T-helper 2 cell treated with Interferon-gamma antibody and Interleukin-4, amounts not matched to agents 5 μg/mL and 100 μg/mL, for 36 hours (primary cell): ENCODE results near the gene NPRL2.

Experiments used
- DNase-seq: peaks from one replicate; pipeline ENCODE4 v3.0.0; 2021; ENCODE audit warnings: low spot score
- H3K27ac Mint-ChIP-seq: one replicate; pipeline ENCODE4 v1.8.0; 2021; ENCODE audit warnings: mild to moderate bottlenecking, mixed read lengths
- H3K27me3 Mint-ChIP-seq: one replicate; pipeline ENCODE4 v1.8.0; 2021; ENCODE audit warnings: low read depth, mixed read lengths
- H3K36me3 Mint-ChIP-seq: one replicate; pipeline ENCODE4 v1.8.0; 2021; ENCODE audit warnings: low read depth, mixed read lengths
- H3K4me1 Mint-ChIP-seq: one replicate; pipeline ENCODE4 v1.8.0; 2021; ENCODE audit warnings: low read depth, mixed read lengths
- H3K4me3 Mint-ChIP-seq: one replicate; pipeline ENCODE4 v1.8.0; 2022; ENCODE audit warnings: mild to moderate bottlenecking, moderate library complexity, mixed read lengths
- H3K9me3 Mint-ChIP-seq: one replicate; pipeline ENCODE4 v1.8.0; 2021; ENCODE audit warnings: mixed read lengths

The NPRL2 gene

GRCh38 chr3:50336452-50337174 is 14.0 kb downstream of the NPRL2 start:
- H3K36me3 Mint-ChIP-seq, result peaks cover 74% of the 10 kb centered on the region
- no peaks in the 10 kb centered on the region for H3K27me3 Mint-ChIP-seq
- peak overlapping the region; percentile 96 for H3K4me3 Mint-ChIP-seq
- peak overlapping the region; percentile 97 for H3K27ac Mint-ChIP-seq
- H3K4me1 Mint-ChIP-seq, result peaks cover 42% of the 10 kb centered on the region
- H3K9me3 Mint-ChIP-seq, result no peaks in the 10 kb centered on the region
- DNase-seq, result no peak

GRCh38 chr3:50334339-50335075 is 16.1 kb downstream of the NPRL2 start:
- Mint-ChIP-seq H3K4me1 (peaks cover 34% of the 10 kb centered on the region), H3K27me3 (no peaks in the 10 kb centered on the region), H3K9me3 (no peaks in the 10 kb centered on the region), H3K36me3 (peaks cover 84% of the 10 kb centered on the region), H3K4me3 (peak overlapping the region; percentile 68), H3K27ac (peak overlapping the region; percentile 85)
- no peak for DNase-seq

- Mint-ChIP-seq H3K4me1 (peaks cover 31% of the 10 kb centered on the region), H3K9me3 (no peaks in the 10 kb centered on the region), H3K27me3 (no peaks in the 10 kb centered on the region), H3K36me3 (peaks cover 79% of the 10 kb centered on the region), H3K27ac (peak overlapping the region; percentile 85), H3K4me3 (peak overlapping the region; percentile 68)
- no peak for DNase-seq
These were observed 16.7 kb downstream of the NPRL2 start for GRCh38 chr3:50333744-50334328.

GRCh38 chr3:50331364-50331907 is 19.1 kb downstream of the NPRL2 start:
- peaks cover 36% of the 10 kb centered on the region for H3K4me1 Mint-ChIP-seq
- no peak for DNase-seq
- H3K27ac Mint-ChIP-seq, result no peak overlapping the region
- no peaks in the 10 kb centered on the region for H3K9me3 Mint-ChIP-seq
- H3K36me3 Mint-ChIP-seq, result peaks cover 64% of the 10 kb centered on the region
- H3K4me3 Mint-ChIP-seq, result no peak overlapping the region
- H3K27me3 Mint-ChIP-seq, result no peaks in the 10 kb centered on the region

- no peak overlapping the region for H3K27ac Mint-ChIP-seq
- H3K4me1 Mint-ChIP-seq, result peaks cover 28% of the 10 kb centered on the region
- peaks cover 53% of the 10 kb centered on the region for H3K36me3 Mint-ChIP-seq
- no peak overlapping the region for H3K4me3 Mint-ChIP-seq
- no peaks in the 10 kb centered on the region for H3K9me3 Mint-ChIP-seq
- no peaks in the 10 kb centered on the region for H3K27me3 Mint-ChIP-seq
- DNase-seq, result no peak
These were observed 20.2 kb downstream of the NPRL2 start for GRCh38 chr3:50330330-50330729.

- H3K9me3 Mint-ChIP-seq, result no peaks in the 10 kb centered on the region
- H3K27me3 Mint-ChIP-seq, result no peaks in the 10 kb centered on the region
- peak within 1 kb of the TSS; percentile 89 for H3K27ac Mint-ChIP-seq
- H3K36me3 Mint-ChIP-seq, result peaks cover 36% of the 10 kb centered on the region
- peak within 1 kb of the TSS; percentile 90 for H3K4me3 Mint-ChIP-seq
- DNase-seq, result peak; percentile 95
- H3K4me1 Mint-ChIP-seq, result peaks cover 12% of the 10 kb centered on the region
These were observed 22.5 kb downstream of the NPRL2 start, which contains the start of gene TUSC2 for GRCh38 chr3:50327943-50328691. TSS of gene TUSC2 (minus strand) at chr3:50328223. CDS start at chr3:50328099, 124 bp downstream.

- Mint-ChIP-seq H3K27ac (peak overlapping the region; percentile 69), H3K4me3 (peak overlapping the region; percentile 90), H3K9me3 (no peaks in the 10 kb centered on the region), H3K4me1 (peaks cover 12% of the 10 kb centered on the region), H3K27me3 (no peaks in the 10 kb centered on the region), H3K36me3 (peaks cover 29% of the 10 kb centered on the region)
- DNase-seq, result no peak
These were observed 23.4 kb downstream of the NPRL2 start for GRCh38 chr3:50327129-50327528.

- H3K36me3 Mint-ChIP-seq, result peaks cover 21% of the 10 kb centered on the region
- H3K4me3 Mint-ChIP-seq, result no peak overlapping the region
These were observed 24.4 kb downstream of the NPRL2 start for GRCh38 chr3:50326182-50326541.

GRCh38 chr3:50325497-50326181 is 24.9 kb downstream of the NPRL2 start:
- peaks cover 16% of the 10 kb centered on the region for H3K36me3 Mint-ChIP-seq
- no peak overlapping the region for H3K27ac Mint-ChIP-seq
- DNase-seq, result no peak
- no peaks in the 10 kb centered on the region for H3K27me3 Mint-ChIP-seq
- H3K9me3 Mint-ChIP-seq, result no peaks in the 10 kb centered on the region
- H3K4me3 Mint-ChIP-seq, result peak overlapping the region; percentile 18
- H3K4me1 Mint-ChIP-seq, result peaks cover 13% of the 10 kb centered on the region

More at GRCh38 chr3:50326182-50326541, 24.4 kb downstream of the NPRL2 start:
- no peak for DNase-seq
- peaks cover 12% of the 10 kb centered on the region for H3K4me1 Mint-ChIP-seq
- no peaks in the 10 kb centered on the region for H3K9me3 Mint-ChIP-seq
- H3K27ac Mint-ChIP-seq, result peak overlapping the region; percentile 26
- no peaks in the 10 kb centered on the region for H3K27me3 Mint-ChIP-seq

- Mint-ChIP-seq H3K36me3 (peaks cover 12% of the 10 kb centered on the region), H3K27ac (peak overlapping the region; percentile 27), H3K27me3 (no peaks in the 10 kb centered on the region), H3K9me3 (no peaks in the 10 kb centered on the region), H3K4me1 (peaks cover 19% of the 10 kb centered on the region), H3K4me3 (no peak overlapping the region)
- no peak for DNase-seq
These were observed 25.5 kb downstream of the NPRL2 start for GRCh38 chr3:50325113-50325480.

- Mint-ChIP-seq H3K27ac (peak overlapping the region; percentile 27), H3K36me3 (peaks cover 7% of the 10 kb centered on the region), H3K4me1 (peaks cover 19% of the 10 kb centered on the region), H3K27me3 (no peaks in the 10 kb centered on the region), H3K4me3 (peak overlapping the region; percentile 8), H3K9me3 (no peaks in the 10 kb centered on the region)
- DNase-seq, result peak; percentile 53
These were observed 26.0 kb downstream of the NPRL2 start for GRCh38 chr3:50324351-50325112.

- no peak for DNase-seq
- Mint-ChIP-seq H3K36me3 (peaks cover 6% of the 10 kb centered on the region), H3K27ac (no peak overlapping the region), H3K27me3 (no peaks in the 10 kb centered on the region), H3K4me1 (peaks cover 24% of the 10 kb centered on the region), H3K4me3 (no peak overlapping the region), H3K9me3 (no peaks in the 10 kb centered on the region)
These were observed 26.9 kb downstream of the NPRL2 start for GRCh38 chr3:50323614-50324199.
